Astrocyte (in vitro differentiated cells and primary cell): ENCODE data around the gene SYCE3. TPM values are rescaled to one million over a fixed set of nuclear protein-coding genes. Genes with fewer than 3 reads are reported as not detected.

ENCODE experiments used
- DNase-seq: peaks from one replicate; pipeline ENCODE4 v3.0.0-alpha.2; 2010; ENCODE audit warnings: low read depth
- FAIRE-seq: peaks from 2 replicates; lab custom pipeline; 2011; peaks lifted over from hg19 to GRCh38; lab: Jason Lieb, UNC
- H2AFZ ChIP-seq: 2 replicates; pipeline ENCODE4 v1.6.0; 2012; ENCODE audit warnings: low read depth, low read length, inconsistent platforms
- H3K27ac ChIP-seq: 2 replicates; pipeline ENCODE4 v1.5.1; 2011; ENCODE audit warnings: low read depth, low read length, inconsistent platforms
- H3K27me3 ChIP-seq: 2 replicates; pipeline ENCODE4 v1.6.0; 2011; ENCODE audit warnings: low read length, inconsistent platforms; ENCODE audit not compliant: insufficient read depth
- H3K36me3 ChIP-seq: 2 replicates; pipeline ENCODE4 v1.5.1; 2011; ENCODE audit warnings: low read length, inconsistent platforms; ENCODE audit not compliant: insufficient read depth
- H3K4me1 ChIP-seq: 2 replicates; pipeline ENCODE4 v1.5.1; 2011; ENCODE audit warnings: low read length, inconsistent platforms; ENCODE audit not compliant: insufficient read depth
- H3K4me2 ChIP-seq: 2 replicates; pipeline ENCODE4 v1.6.0; 2012; ENCODE audit warnings: low read length, inconsistent platforms
- H3K4me3 ChIP-seq: 2 replicates; pipeline ENCODE4 v1.5.1; 2011; ENCODE audit warnings: low read depth, mild to moderate bottlenecking, low read length, inconsistent platforms; ENCODE audit not compliant: insufficient read depth
- H3K79me2 ChIP-seq: 2 replicates; pipeline ENCODE4 v1.6.0; 2012; ENCODE audit warnings: mild to moderate bottlenecking, low read length, inconsistent platforms; ENCODE audit not compliant: insufficient read depth
- H3K9ac ChIP-seq: 2 replicates; pipeline ENCODE4 v1.6.0; 2012; ENCODE audit warnings: mild to moderate bottlenecking, low read length, inconsistent platforms
- H3K9me3 ChIP-seq: 2 replicates; pipeline ENCODE4 v1.5.1; 2012; ENCODE audit warnings: low read depth, mild to moderate bottlenecking, low read length, inconsistent platforms; ENCODE audit not compliant: insufficient read depth
- H4K20me1 ChIP-seq: 2 replicates; pipeline ENCODE4 v1.6.0; 2012; ENCODE audit warnings: low read length, inconsistent platforms; ENCODE audit not compliant: insufficient read depth
- H3K27ac Mint-ChIP-seq: one replicate; pipeline ENCODE4 v1.8.0; 2021; ENCODE audit warnings: mild to moderate bottlenecking, mixed read lengths; ENCODE audit not compliant: unreplicated experiment
- H3K27me3 Mint-ChIP-seq: one replicate; pipeline ENCODE4 v1.8.0; 2021; ENCODE audit warnings: low read depth, mixed read lengths; ENCODE audit not compliant: unreplicated experiment
- H3K36me3 Mint-ChIP-seq: one replicate; pipeline ENCODE4 v1.8.0; 2021; ENCODE audit warnings: low read depth, mixed read lengths; ENCODE audit not compliant: unreplicated experiment
- H3K4me1 Mint-ChIP-seq: one replicate; pipeline ENCODE4 v1.8.0; 2021; ENCODE audit warnings: low read depth, mixed read lengths; ENCODE audit not compliant: unreplicated experiment
- H3K4me3 Mint-ChIP-seq: one replicate; pipeline ENCODE4 v1.8.0; 2021; ENCODE audit warnings: mild to moderate bottlenecking, moderate library complexity, mixed read lengths; ENCODE audit not compliant: unreplicated experiment
- H3K9me3 Mint-ChIP-seq: one replicate; pipeline ENCODE4 v1.8.0; 2021; ENCODE audit warnings: mild to moderate bottlenecking, mixed read lengths; ENCODE audit not compliant: unreplicated experiment
- EZH2 ChIP-seq: IDR thresholded peaks from 2 replicates; pipeline ENCODE4 v1.6.1; 2012; ENCODE audit warnings: mild to moderate bottlenecking, low read length, inconsistent platforms; ENCODE audit not compliant: insufficient read depth
- total RNA-seq: library from RNA; stranded (reverse); gene quantifications from 2 replicates; pipeline ENCODE4 v1.2.1, GENCODE V29; 2021
- TF ChIP-seq, protein P1 (sequence below): IDR thresholded peaks from 2 replicates; pipeline ENCODE4 v1.5.1; 2011; ENCODE audit warnings: low read depth, mild to moderate bottlenecking, inconsistent platforms, low read length, moderate library complexity; ENCODE audit not compliant: insufficient read depth

Gene SYCE3
- total RNA-seq, 1 donor from 2014 or later, result not detected

GRCh38 chr22:50578776-50579310 lies 16.1 kb upstream of the SYCE3 start:
- no peak for FAIRE-seq
- Mint-ChIP-seq H3K27ac (no peak overlapping the region), H3K27me3 (no peaks in the 10 kb centered on the region), H3K36me3 (peaks cover 3% of the 10 kb centered on the region), H3K4me1 (peaks cover 3% of the 10 kb centered on the region), H3K9me3 (no peaks in the 10 kb centered on the region), H3K4me3 (no peak overlapping the region)
- Histone ChIP-seq H3K27ac (no peak overlapping the region), H3K36me3 (no peaks in the 10 kb centered on the region), H3K9me3 (no peaks in the 10 kb centered on the region), H4K20me1 (no peaks in the 10 kb centered on the region), H3K79me2 (peaks cover 6% of the 10 kb centered on the region), H3K4me3 (no peak overlapping the region), H3K4me2 (no peak overlapping the region), H3K9ac (no peak overlapping the region), H2AFZ (no peak overlapping the region), H3K27me3 (peaks cover 8% of the 10 kb centered on the region), H3K4me1 (peaks cover 14% of the 10 kb centered on the region)
- TF ChIP-seq EZH2, result no peak
- TF ChIP-seq, protein P1, sequence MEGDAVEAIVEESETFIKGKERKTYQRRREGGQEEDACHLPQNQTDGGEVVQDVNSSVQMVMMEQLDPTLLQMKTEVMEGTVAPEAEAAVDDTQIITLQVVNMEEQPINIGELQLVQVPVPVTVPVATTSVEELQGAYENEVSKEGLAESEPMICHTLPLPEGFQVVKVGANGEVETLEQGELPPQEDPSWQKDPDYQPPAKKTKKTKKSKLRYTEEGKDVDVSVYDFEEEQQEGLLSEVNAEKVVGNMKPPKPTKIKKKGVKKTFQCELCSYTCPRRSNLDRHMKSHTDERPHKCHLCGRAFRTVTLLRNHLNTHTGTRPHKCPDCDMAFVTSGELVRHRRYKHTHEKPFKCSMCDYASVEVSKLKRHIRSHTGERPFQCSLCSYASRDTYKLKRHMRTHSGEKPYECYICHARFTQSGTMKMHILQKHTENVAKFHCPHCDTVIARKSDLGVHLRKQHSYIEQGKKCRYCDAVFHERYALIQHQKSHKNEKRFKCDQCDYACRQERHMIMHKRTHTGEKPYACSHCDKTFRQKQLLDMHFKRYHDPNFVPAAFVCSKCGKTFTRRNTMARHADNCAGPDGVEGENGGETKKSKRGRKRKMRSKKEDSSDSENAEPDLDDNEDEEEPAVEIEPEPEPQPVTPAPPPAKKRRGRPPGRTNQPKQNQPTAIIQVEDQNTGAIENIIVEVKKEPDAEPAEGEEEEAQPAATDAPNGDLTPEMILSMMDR, result no peak
- DNase-seq, result no peak

DNA sequence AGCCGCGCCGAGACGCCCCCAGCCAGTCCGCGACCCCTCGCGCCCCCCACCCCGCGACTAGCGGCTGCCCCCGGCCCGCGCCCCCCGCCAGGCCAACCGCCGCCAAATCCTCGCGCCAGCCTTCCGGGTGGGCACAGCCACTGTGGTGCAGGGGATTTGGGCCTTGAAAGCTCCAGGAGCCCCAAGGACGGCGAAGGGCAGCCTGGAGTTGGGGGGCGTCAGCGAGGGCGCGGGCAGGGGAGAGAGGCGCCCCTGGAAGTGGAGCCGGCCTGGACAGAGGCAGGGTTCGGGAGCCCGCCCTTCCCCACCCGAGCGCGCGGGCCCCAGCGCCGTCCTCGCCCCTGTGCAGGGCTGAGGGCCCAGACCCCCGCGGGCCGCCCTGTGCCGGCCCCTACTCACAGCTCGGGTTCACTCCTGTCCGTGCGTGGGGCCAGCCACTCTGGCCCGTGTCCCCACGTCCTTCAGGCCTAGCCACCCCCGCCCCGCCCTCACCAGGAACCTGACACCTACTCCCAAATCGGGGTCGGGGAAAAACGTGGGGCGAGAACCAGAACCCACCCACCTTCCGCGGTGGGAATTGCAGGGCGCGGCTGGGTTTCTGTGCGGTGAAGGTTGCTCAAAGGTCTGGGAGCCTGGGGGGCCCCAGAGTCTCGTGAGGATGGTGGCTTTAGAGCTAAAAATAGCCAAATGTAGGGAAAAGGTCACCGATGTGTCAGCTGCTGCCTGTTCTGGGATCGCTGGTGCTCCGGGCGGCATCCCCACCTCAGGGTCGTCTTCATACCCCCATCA lies 15.5 kb upstream of the SYCE3 start, which contains the start of gene CPT1B:
Gene CPT1B (minus strand): TSS at position 441 of the 789 bp plus-strand sequence. CDS start 512 bp downstream, outside the sequence.
- H3K4me2 ChIP-seq, result no peak within 1 kb of the TSS
- no peak for FAIRE-seq
- H3K4me3 Mint-ChIP-seq, result no peak within 1 kb of the TSS

More for the DNA sequence above, 15.5 kb upstream of the SYCE3 start, which contains the start of gene CPT1B:
- Mint-ChIP-seq H3K9me3 (no peaks in the 10 kb centered on the region), H3K27ac (no peak within 1 kb of the TSS), H3K36me3 (peaks cover 3% of the 10 kb centered on the region), H3K4me1 (peaks cover 3% of the 10 kb centered on the region), H3K27me3 (no peaks in the 10 kb centered on the region)
- Histone ChIP-seq H3K27me3 (peaks cover 8% of the 10 kb centered on the region), H3K9me3 (no peaks in the 10 kb centered on the region), H3K79me2 (peaks cover 6% of the 10 kb centered on the region), H2AFZ (no peak within 1 kb of the TSS), H3K4me1 (peaks cover 9% of the 10 kb centered on the region), H3K9ac (no peak within 1 kb of the TSS), H4K20me1 (no peaks in the 10 kb centered on the region), H3K4me3 (no peak within 1 kb of the TSS), H3K36me3 (no peaks in the 10 kb centered on the region), H3K27ac (no peak within 1 kb of the TSS)
- no peak for DNase-seq
- TF ChIP-seq, protein P1, result no peak
- peak; percentile 62 for TF ChIP-seq EZH2
